Activated CD4-positive, alpha-beta T cell treated with anti-CD3 and anti-CD28 coated beads for 48 hours (primary cell): ENCODE results near the gene TBC1D24.

ENCODE experiments used
- DNase-seq: peaks from one replicate; pipeline ENCODE4 v3.0.0-alpha.2; 2020

Gene TBC1D24

DNA sequence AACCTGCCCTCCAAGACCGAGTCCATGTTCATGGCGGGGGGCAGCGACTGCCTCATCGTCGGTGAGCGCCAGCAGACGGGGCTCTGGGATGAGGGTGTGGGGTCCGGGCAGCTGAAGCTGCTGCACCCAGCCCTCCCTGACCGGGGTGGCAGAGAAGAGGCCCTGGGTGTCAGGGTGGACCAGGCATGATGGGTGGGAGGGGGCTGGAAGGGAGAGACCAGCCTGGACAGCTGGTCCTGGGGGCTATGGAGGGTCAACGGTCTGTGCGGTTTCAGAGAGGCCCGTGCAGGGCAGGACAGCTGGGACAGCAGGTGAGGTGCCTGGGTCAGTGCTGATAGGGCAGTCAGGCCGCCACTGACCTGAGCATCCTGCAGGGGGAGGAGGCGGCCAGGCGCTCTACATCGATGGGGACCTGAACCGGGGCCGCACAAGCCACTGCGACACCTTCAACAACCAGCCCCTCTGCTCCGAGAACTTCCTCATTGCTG is 25.5 kb downstream of the TBC1D24 start:
- no peak for DNase-seq

DNA sequence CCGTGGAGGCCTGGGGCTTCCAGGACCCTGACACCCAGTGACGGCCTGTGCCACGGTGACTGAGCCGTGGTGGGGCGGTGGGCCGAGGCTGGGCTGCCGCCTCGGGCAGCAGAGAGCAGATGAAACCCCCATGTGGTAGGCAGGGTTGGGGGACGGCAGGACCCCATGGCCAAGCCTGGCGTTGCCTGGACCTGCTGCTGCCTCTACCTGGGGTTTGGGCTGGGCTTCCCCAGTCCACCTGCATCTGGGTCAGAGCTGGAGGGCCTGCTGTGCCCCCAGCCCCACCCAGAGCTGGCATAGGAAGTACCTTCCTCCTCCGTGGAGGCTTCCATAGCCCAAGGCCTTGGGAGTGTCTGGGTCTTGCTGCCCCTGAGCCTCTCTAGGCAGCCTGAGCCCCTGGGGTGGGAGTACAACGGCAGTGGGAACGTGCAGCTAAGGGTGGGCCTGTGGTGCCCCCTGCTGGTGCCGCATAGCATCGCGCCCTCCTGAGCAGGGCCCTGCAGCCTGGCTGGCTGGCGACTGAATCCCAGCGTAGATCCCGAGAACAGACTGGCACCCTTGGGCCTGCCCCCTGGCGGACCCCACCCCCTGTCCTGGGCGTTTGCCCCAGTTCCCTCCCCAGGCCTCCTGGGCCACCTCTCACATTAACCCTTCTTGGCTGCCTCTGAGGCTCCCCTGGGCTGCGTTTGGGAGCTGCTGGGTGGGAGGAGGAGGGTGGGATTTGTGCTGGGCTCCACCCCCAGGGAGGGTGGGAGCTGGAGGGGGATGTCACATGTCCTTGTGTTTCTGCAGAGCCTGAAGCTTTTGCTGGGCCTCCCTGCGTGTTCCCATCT is 26.2 kb downstream of the TBC1D24 start:
- peak; percentile 87 for DNase-seq

DNA sequence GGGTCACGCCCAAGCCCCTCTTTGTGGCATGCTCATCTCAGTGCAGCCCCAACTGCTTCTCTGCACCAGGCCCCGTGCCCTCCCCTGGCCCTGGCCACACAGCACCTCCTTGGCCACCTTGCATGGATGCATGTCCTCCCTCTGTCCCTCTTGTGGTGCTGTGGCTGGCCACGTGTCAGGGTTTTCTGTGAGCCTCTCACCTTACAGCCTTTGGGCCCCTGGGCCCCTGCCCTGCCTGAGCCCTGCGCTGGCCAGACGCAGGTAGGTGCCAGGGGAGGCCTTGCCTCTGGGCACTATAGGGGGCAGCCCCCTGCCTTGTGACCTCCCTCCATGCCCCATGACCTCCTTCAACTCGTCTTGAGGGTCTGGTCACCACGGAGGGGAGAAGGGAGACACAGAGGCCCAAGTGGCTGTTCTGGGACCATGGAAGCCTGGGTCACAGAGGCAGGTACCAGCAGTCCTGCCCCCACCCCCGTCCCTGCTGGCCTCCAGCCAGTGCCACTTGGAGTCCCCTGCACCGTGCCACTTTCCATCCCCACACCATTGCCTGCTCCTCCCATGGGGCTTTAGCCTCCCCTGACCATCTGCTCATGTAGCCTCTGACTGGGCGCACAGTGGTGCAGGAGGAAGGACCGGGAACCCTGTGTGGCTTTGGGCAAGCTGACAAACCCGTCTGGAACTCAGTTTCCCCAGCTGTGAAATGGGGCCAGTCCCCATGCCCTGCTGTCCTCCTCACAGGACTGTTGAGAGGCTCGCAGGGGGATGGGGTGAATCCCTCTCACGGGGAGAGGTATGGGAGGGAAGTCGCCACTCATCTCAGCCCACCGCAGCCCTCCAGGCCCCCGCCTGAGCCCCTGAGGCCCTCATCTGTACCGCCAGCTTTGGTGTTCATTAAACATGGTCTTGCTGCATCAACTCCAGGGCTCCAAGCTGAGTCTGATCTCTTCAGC is 27.3 kb downstream of the TBC1D24 start:
- DNase-seq, result no peak

DNA sequence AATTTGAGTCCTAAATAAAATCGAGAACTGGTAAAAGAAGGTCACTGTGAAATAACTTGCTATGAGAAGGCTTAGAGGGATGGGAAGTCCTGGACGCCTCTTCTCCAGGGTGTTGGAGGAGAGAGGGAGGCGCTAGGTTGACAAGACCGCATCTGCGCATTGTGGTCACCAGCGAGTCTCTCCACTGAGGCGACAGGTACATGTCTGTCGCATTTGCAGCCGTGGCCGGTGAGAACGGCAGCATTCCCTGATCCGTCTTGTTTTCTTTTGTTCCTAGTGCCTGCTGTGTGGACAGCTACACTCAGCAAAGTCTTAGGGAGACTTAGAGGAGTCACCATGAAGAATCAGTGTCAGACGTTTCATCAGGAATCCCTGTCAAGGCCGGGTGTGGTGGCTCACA is 30.8 kb downstream of the TBC1D24 start:
- no peak for DNase-seq

DNA sequence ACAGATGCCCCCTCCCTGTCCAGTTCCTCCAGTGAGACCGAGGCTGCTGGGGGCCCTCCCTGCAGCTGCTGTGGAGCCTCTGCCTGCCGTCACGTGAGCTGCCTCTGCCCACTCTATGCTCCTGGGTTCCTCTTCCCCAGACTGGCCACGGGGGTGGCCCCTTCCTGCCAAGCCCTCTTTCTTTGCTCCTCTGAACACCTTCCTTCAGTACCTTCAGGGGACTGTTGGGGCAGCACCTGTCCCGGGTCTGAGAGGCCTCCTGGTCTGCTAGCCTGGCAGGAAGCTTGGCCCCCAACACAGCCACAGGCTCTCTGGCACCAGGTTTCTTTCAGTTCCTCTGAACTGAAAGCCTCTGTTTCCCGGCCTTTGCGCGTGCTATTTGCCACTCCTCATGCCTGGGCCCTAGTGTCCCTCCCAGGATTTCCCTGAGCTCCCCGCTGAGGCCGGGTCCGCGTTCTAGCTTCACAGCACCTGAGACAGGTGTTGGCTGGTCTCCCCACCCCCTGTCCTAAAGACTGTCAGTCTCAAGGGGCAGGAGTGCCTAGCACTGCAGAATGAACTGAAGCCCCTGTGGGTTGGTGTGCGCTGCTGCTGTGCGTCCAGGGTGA is 32.2 kb downstream of the TBC1D24 start:
- DNase-seq, result no peak

DNA sequence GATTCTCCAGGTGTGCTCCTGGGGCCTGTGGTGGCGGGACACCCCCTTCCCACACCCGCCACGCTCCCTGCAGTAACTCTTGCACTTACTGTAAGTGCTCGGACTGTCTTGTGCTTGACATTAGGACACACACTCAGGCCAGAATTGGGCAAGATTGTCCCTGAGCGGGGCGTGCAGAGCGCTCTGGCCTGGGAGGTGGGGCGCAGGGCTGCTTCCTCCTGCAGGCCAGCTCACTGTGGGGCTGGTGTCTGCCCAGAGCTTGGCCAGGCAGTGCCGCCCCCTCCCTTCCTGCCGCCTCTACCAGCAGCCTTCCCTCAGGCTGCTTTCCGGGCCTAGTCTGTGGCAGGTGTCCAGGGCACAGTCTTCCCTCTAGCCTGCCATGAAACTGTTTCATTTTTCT is 32.7 kb downstream of the TBC1D24 start:
- no peak for DNase-seq

DNA sequence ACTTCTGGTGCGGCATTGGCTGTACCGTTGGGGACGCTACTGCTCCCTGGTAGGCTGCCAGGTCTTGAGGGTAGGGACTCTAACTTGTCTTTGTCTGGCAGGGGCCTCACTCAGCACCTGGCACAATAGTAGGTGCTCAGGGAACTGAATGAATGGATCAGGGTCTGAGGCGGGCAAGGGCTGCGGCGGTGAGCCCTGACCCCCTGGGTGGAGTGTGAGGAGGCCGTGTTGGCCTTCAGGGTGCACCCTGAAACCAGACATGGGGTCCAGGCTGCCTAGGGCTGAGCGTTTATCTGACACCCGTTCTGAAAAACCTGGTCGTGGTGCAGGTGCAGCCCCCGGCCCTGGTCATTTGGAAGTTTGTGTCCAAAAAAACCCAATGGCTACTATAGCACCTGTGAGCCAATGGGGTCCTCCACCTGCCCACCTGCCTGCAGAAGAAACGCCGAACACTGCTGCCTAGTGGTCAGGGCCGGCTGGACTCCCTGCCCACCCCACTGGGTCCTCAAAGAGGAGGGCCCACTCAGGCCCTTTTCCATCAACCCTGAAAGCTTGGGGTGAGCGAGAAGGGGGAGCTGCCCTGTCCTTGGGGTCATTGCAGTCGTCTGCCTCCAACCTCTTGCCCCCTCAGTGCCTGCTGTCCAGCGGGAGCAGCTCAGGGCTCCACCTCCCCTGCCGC is 33.9 kb downstream of the TBC1D24 start:
- DNase-seq, result no peak

DNA sequence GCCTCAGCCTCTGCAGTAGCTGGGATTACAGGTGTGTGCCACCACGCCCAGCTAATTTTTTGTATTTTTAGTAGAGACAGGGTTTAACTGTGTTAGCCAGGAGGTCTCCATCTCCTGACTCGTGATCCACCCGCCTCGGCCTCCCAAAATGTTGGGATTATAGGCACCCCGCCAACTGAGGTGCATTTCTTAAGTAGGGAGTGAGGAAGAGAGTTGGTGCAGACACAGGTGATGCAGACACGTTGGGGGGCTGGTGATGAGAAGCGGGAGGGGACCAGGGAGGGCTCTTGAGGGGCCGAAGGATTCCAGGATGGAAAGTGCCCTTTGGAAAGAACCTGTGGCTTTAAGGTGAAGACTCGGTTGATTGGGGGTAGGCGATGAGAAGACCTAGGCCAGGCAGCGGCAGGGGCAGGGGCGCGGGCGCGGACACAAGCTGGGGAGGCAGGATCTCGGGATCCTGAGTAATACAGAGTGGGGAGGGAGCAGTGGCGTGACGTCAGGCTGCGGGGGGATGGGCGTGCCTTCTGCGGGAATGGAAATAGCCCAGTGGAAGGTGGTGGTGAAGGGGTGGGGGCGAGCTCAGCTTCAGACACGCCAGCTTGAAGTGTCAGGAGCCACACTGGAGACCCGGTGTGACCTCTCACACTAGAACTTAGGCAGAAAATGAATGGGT is 36.3 kb downstream of the TBC1D24 start:
- DNase-seq, result no peak

DNA sequence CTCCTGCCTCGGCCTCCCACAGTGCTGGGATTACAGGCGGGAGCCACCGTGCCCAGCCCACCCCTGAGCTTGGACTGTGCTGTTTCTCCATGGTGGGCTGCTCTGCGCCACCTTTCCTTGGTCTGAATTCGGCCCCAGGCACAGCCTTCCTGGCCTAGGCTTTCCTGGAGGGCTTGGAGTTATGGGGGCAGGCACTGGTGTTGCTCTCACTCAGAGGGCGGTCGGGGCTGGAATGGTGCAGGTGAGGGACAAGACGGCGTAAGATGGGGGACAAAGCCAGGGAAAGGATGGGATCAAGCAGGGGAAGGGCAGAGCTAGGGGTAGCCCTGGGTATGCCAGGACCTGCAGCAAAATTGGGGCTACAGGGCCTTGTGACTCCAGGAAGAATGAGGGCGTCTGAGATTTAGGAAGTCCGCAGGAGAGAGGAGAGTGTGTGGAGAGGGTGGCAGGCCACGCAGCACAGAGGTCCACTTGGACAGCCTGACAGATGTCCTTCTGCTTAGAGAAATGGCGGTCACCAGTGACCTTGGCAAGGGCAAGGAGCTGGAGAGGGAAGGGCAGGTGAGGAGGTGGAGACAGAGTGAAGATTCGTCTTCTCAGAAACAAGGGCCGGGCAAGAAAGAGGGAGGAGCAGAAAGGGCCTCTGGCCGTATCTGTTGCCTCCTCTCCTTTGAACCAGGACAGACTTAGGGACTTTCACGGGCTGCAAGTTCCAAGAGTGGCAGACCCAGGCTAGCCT is 37.2 kb downstream of the TBC1D24 start:
- DNase-seq, result no peak

DNA sequence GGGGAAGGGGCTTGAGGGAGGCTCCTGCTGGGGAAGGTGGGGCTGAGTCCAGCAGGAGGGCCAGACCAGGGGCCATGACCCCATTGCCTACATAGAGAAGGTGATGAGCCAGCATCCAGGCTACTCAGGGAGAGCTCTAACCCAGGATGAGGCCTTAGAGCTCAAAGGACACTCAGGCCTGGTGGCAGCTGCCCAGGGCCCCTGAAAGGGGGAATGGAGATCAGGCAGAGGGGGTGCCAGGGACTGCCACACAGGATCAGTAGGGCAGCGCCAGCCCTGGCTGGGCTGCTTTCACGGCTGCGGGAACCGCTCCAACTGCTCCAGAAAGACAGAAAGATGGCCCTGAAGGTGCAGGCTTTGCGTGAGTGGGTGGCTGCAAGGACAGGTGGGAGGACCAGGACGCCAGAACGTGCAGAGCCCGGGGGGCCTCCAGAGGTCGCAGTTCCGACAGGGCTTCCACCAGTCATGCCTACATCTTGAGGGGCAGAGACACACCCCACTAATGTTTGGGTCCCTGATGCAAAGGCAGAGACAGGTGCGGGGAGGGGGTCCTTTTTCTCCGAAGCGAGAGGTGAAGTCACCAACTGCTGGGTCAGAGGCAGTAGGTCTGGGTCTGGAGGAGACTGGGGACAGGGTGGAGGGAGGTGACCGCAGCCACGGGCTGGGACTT is 37.9 kb downstream of the TBC1D24 start:
- DNase-seq, result no peak

DNA sequence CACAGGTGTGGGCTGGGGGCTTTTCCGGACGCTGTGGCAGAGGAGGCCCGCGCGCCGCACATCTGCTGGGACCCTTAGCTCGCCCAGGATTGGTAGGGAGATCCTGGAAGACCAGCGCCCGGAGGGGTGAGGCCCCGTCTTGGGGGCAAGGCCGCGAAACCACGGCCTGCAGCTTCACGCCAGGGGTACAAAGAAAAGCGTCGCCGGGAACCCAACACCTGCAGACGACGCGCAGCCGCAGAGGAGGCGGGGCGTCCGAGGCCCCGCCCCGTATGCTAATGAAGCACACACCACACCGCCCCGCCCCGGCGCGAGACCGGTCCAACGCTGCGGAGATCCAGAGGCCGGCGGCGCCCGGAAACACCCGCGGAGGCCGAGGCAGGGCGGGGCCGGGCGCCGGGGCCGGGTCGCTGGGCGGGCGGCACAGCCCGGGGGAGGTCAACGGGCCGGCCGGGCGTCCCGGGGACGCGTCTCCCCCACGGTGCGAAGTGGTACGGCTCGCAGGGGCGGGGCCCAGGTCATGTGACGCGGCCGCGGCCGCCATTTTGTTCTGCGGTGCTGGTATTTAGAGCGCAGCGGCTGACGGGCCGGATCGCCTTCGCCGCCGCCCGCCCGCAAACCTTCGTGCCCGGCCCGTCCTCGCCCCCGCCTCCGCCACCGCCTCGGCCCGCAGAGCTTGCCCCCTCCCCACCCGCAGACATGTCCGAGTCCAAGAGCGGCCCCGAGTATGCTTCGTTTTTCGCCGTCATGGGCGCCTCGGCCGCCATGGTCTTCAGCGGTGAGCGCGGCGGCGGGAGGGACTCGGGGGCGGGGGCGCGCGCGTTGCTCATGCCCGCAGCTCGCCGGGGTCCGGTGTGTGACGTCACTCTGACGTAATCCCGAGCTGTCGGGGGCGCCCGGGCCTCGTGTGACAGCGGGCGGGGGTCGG is 38.7 kb downstream of the TBC1D24 start, which contains the start of gene ATP6V0C:
ATP6V0C (plus strand) TSS at position 548 of the 928 bp plus-strand sequence; CDS start at position 700, 152 bp downstream.
- peak; percentile 93 for DNase-seq

DNA sequence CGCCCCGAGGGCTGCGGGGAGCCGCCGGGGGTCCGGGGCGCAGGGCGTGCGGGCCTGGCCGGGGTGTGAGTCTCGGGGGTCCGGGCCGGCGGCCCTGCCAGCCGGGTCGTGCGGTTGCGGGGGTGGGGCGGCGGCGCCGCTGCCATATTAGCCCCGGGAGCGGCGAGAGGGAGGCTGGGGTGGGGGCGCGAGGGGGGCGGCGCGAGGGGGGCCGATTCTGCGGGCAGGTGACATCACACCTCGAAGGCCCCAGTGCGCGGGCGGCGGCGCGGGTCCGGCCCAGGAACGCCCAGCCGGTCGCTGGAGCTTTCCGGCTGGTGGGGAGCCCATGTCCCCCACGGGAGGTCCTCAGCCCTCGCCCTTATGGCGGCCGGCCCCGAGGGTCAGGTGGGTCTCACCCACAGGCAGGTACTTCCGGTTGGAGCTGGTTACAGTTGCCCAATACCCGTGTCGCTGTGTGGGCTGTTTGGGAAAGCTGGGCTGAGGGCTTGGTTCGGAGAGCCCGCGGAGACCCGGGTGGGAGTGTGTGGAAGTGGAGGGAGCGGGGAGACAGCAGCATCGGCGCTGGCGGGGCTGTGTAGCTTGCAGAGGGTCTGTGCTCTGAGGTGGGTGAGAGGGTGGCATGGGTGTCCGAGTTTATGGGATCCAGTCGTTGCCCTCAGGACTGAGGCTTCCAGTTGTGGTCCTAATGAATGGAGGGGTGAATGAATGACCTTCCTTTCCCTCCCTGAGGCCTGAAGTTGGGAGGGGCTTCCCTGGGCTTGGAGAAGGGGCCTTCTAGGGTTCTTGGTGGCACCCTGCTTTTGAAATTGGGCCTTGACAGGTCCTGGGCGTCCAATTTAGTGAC is 39.6 kb downstream of the TBC1D24 start:
- DNase-seq, result peak; percentile 49

DNA sequence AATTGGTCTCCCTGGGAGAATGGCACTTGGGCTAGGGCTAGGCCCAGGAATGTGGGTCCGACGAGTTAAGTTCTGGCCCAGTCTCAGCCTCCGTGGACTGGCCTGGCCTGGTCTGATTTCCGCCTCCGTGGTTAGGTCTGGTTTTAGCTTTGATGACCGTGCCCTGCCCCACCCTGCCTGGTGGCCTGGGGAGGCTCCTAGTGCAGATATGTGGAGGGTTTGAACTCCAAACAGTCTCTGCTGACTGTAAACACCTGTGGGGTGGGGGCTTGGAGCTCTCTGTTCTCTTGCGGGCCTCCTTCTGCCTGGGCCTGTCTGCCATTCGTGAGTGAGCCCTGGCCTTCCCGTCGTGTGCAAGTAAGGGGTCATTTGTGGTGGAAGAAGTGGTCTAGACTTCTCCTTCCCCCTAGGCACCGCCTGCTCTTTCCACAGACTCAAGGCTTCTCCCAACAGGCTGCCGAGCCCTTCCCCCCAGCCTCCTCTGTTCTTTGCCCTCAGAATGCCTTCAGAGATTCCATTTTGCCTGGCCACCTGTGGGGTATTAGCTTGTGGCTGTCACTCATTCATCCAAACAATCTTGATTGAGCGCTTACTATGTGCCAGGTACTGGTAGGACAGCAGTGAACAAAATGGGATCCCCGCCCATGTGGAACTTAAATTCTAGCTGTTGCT is 40.4 kb downstream of the TBC1D24 start:
- no peak for DNase-seq

DNA sequence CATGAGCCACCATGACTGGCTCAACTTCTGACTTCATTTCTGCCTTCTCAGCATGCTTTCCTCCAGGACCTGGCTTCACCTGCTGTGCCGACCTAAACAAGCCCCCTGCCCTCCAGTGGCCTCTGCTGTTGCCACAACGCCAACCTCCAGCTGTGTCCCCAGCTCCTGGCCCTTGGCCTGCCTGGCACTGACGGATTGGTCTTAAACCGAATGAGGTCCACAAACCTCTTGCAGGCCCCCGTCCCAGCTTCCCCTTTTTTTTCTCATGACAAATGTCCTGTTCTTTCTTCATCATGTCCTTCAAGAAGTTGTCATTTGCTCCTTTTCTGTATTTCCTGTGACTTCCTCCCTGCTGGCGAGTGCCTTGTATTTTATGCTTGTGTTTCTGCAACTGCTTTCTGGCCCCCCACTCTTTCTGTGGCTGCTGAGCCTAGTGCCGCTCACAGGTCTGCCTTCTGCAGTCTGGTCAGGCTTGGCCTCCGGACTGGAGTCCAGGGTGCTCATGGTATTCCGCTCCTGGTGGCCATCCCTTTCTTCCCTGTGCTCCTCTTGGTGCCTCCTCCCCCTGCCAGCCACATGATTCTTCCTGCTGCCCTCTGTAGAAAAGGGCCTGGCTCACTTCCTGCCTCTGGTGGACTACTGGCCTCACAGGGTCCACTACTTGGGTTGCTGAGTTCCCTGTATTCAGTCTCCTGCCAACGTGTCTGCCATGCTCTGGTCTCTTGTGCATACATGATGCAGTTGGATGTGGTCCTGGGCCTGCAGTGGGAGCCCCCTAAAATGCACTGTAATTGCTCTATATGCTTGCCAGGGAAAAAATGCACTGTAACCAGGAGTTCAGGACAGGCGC is 41.7 kb downstream of the TBC1D24 start:
- DNase-seq, result no peak

DNA sequence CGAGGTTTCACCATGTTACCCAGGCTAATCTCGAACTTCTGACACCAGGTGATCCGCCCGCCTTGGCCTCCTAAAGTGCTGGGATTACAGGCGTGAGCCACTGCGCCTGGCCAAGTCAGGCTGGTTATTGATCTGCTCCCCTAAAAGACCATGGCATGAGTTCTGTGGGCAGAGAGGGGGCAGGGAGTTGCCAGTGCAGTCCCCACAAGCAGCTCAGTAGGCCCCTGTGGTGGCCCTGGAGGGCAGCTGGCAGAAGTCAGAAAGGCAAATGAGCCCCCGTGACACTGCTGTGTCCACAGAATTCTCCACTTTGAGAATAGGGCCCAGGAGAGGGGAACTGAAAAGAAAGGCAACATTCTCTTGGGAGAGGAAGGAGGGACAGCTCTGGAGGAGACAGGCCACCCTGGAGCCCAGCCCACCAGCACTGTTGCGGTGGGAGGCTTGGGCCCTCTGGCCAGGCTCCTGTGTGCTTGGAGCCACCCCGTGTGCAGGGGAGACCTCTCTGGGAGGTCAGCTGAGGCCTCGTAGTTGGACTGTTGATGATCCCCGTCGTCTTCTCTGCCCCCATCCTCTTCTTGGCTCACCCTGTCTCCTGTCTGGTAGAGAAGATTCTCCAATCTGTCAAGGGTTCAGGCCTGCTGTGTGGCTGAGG is 43.2 kb downstream of the TBC1D24 start:
- DNase-seq, result no peak
